WTC11 (cell line): ENCODE data around the gene OR4P4. TPM values are rescaled to one million over a fixed set of nuclear protein-coding genes. Genes with fewer than 3 reads are reported as not detected.

Source experiments
- ATAC-seq: fragments of 200-7000 bp; cut with Tn5 transposase; 2 replicates; pipeline ENCODE4 v1.10.0; 2021; ENCODE audit warnings: mild to moderate bottlenecking, moderate library complexity
- CTCF ChIA-PET: fragments of 300-600 bp; sonication (Branson Sonifier 250); formaldehyde crosslinking; loops from one replicate; lab custom pipeline; 2021; ENCODE audit warnings: antibody characterized with exemption; lab: Charles Lee
- POLR2A ChIA-PET: fragments of 350-600 bp; sonication (Branson Sonifier 250); formaldehyde crosslinking; loops from one replicate; lab custom pipeline; 2021; ENCODE audit warnings: antibody characterized with exemption; lab: Charles Lee
- DNase-seq: peaks from one replicate; pipeline ENCODE4 v3.0.0; 2021; ENCODE audit warnings: low spot score
- H3K27ac Mint-ChIP-seq: 2 replicates; pipeline ENCODE4 v1.8.0; 2021; ENCODE audit warnings: mixed read lengths
- H3K27me3 Mint-ChIP-seq: 2 replicates; pipeline ENCODE4 v1.8.0; 2021; ENCODE audit warnings: low read depth, mild to moderate bottlenecking, moderate library complexity, mixed read lengths
- H3K36me3 Mint-ChIP-seq: 2 replicates; pipeline ENCODE4 v1.8.0; 2021; ENCODE audit warnings: mixed read lengths
- H3K4me1 Mint-ChIP-seq: 2 replicates; pipeline ENCODE4 v1.8.0; 2022; ENCODE audit warnings: mixed read lengths
- H3K4me3 Mint-ChIP-seq: 2 replicates; pipeline ENCODE4 v1.8.0; 2021; ENCODE audit warnings: mild to moderate bottlenecking, moderate library complexity, mixed read lengths
- H3K9me3 Mint-ChIP-seq: 2 replicates; pipeline ENCODE4 v1.8.0; 2021; ENCODE audit warnings: mixed read lengths
- CTCF ChIP-seq: fragments of 200-600 bp; IDR thresholded peaks from 2 replicates; pipeline ENCODE4 v1.8.0; 2022; ENCODE audit warnings: antibody characterized with exemption
- ELF4 ChIP-seq: sonication (generic); formaldehyde crosslinking; IDR thresholded peaks from 2 replicates; pipeline ENCODE4 v1.8.1; 2022; ENCODE audit warnings: low read depth, mild to moderate bottlenecking, moderate library complexity, missing genetic modification reagents
- FOXP1 ChIP-seq: sonication (generic); formaldehyde crosslinking; IDR thresholded peaks from 2 replicates; pipeline ENCODE4 v1.8.0; 2022; ENCODE audit warnings: missing genetic modification reagents, mild to moderate bottlenecking, moderate library complexity, borderline replicate concordance
- IRF2 ChIP-seq: sonication (generic); formaldehyde crosslinking; IDR thresholded peaks from 2 replicates; pipeline ENCODE4 v1.8.0; 2022; ENCODE audit warnings: low read depth, missing genetic modification reagents, borderline replicate concordance
- KAT7 ChIP-seq: sonication (generic); formaldehyde crosslinking; IDR thresholded peaks from 2 replicates; pipeline ENCODE4 v1.8.1; 2023; ENCODE audit warnings: missing genetic modification reagents, mild to moderate bottlenecking, borderline replicate concordance
- MAX ChIP-seq: sonication (generic); formaldehyde crosslinking; IDR thresholded peaks from 2 replicates; pipeline ENCODE4 v1.8.0; 2022; ENCODE audit warnings: mild to moderate bottlenecking, missing genetic modification reagents
- NR1H2 ChIP-seq: sonication (generic); formaldehyde crosslinking; IDR thresholded peaks from 2 replicates; pipeline ENCODE4 v1.9.0; 2021; ENCODE audit warnings: mild to moderate bottlenecking, moderate library complexity, missing genetic modification reagents
- OVOL2 ChIP-seq: fragments of 250-450 bp; sonication (Bioruptor Pico); IDR thresholded peaks from 2 replicates; pipeline ENCODE4 v1.9.0; 2021; ENCODE audit warnings: mild to moderate bottlenecking, borderline replicate concordance
- ZNF281 ChIP-seq: sonication (generic); formaldehyde crosslinking; IDR thresholded peaks from 2 replicates; pipeline ENCODE4 v1.8.0; 2023; ENCODE audit warnings: mild to moderate bottlenecking, missing genetic modification reagents
- ZNF416 ChIP-seq: fragments of 250-450 bp; sonication (Bioruptor Pico); IDR thresholded peaks from 2 replicates; pipeline ENCODE4 v1.9.0; 2021; ENCODE audit warnings: mild to moderate bottlenecking, inconsistent platforms
- total RNA-seq: library from RNA; stranded (reverse); gene quantifications from 3 replicates; pipeline ENCODE4 v1.2.3, GENCODE V29; 2021
- TF ChIP-seq, protein P1 (sequence below): sonication (generic); formaldehyde crosslinking; conservative IDR thresholded peaks from 2 replicates; pipeline ENCODE4 v1.8.1; 2023; ENCODE audit warnings: mild to moderate bottlenecking, low read depth, missing genetic modification reagents, moderate library complexity
- TF ChIP-seq, protein P2 (sequence below): sonication (generic); formaldehyde crosslinking; IDR thresholded peaks from 2 replicates; pipeline ENCODE4 v1.8.1; 2022; ENCODE audit warnings: low read depth, missing genetic modification reagents, borderline replicate concordance
- TF ChIP-seq, protein P3 (sequence below): fragments of 250-450 bp; sonication (Bioruptor Pico); IDR thresholded peaks from 2 replicates; pipeline ENCODE4 v1.8.0; 2021; ENCODE audit warnings: mild to moderate bottlenecking
- TF ChIP-seq, protein P4 (sequence below): sonication (generic); formaldehyde crosslinking; IDR thresholded peaks from 2 replicates; pipeline ENCODE4 v1.8.0; 2023; ENCODE audit warnings: missing genetic modification reagents

The OR4P4 gene
- total RNA-seq, 1 experiment from 2014 or later = not detected

DNA sequence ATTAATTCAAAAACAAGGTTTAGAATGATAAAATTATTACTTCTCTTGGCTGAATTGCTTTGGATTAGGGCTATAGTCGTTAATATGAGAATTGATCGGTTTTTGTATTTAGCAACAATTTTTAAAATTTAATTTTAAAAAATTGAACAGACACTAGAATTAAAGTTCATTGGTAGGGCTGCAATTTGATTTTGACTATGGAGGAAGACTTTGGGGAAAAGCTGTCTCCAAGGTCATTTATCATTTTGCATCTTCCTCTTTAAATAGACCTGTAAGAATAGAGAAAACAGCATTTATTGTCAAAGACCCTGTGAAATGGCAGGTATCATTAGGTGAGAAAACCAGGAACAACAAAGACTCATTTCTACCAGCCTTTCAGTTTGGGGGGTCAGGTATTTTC lies 13.1 kb downstream of the OR4P4 start, which contains the start of gene OR4S2 (continued):
- TF ChIP-seq CTCF = no peak
- no peak for TF ChIP-seq MAX (CRISPR knock-in tag)
- TF ChIP-seq OVOL2 (CRISPR knock-in tag) = no peak
- TF ChIP-seq ZNF416 (CRISPR knock-in tag) = no peak
- TF ChIP-seq, protein P1, sequence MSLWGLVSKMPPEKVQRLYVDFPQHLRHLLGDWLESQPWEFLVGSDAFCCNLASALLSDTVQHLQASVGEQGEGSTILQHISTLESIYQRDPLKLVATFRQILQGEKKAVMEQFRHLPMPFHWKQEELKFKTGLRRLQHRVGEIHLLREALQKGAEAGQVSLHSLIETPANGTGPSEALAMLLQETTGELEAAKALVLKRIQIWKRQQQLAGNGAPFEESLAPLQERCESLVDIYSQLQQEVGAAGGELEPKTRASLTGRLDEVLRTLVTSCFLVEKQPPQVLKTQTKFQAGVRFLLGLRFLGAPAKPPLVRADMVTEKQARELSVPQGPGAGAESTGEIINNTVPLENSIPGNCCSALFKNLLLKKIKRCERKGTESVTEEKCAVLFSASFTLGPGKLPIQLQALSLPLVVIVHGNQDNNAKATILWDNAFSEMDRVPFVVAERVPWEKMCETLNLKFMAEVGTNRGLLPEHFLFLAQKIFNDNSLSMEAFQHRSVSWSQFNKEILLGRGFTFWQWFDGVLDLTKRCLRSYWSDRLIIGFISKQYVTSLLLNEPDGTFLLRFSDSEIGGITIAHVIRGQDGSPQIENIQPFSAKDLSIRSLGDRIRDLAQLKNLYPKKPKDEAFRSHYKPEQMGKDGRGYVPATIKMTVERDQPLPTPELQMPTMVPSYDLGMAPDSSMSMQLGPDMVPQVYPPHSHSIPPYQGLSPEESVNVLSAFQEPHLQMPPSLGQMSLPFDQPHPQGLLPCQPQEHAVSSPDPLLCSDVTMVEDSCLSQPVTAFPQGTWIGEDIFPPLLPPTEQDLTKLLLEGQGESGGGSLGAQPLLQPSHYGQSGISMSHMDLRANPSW = no peak
- TF ChIP-seq FOXP1 = no peak
- no peak for TF ChIP-seq ELF4 (CRISPR knock-in tag)

GRCh38 chr11:55652560-55652959 lies 17.6 kb downstream of the OR4P4 start:
- no peak overlapping the region for H3K27ac Mint-ChIP-seq
- H3K4me1 Mint-ChIP-seq = no peaks in the 10 kb centered on the region
- DNase-seq (no peak), ATAC-seq (no peak)
- TF ChIP-seq KAT7 (CRISPR knock-in tag) = no peak
- TF ChIP-seq, protein P2, sequence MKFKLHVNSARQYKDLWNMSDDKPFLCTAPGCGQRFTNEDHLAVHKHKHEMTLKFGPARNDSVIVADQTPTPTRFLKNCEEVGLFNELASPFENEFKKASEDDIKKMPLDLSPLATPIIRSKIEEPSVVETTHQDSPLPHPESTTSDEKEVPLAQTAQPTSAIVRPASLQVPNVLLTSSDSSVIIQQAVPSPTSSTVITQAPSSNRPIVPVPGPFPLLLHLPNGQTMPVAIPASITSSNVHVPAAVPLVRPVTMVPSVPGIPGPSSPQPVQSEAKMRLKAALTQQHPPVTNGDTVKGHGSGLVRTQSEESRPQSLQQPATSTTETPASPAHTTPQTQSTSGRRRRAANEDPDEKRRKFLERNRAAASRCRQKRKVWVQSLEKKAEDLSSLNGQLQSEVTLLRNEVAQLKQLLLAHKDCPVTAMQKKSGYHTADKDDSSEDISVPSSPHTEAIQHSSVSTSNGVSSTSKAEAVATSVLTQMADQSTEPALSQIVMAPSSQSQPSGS (CRISPR knock-in tag) = no peak
- TF ChIP-seq, protein P3, sequence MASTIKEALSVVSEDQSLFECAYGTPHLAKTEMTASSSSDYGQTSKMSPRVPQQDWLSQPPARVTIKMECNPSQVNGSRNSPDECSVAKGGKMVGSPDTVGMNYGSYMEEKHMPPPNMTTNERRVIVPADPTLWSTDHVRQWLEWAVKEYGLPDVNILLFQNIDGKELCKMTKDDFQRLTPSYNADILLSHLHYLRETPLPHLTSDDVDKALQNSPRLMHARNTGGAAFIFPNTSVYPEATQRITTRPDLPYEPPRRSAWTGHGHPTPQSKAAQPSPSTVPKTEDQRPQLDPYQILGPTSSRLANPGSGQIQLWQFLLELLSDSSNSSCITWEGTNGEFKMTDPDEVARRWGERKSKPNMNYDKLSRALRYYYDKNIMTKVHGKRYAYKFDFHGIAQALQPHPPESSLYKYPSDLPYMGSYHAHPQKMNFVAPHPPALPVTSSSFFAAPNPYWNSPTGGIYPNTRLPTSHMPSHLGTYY = no peak
- TF ChIP-seq, protein P4, sequence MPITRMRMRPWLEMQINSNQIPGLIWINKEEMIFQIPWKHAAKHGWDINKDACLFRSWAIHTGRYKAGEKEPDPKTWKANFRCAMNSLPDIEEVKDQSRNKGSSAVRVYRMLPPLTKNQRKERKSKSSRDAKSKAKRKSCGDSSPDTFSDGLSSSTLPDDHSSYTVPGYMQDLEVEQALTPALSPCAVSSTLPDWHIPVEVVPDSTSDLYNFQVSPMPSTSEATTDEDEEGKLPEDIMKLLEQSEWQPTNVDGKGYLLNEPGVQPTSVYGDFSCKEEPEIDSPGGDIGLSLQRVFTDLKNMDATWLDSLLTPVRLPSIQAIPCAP (CRISPR knock-in tag) = no peak
- CTCF ChIA-PET = no interaction called here
- peaks cover 15% of the 10 kb centered on the region for H3K27me3 Mint-ChIP-seq
- POLR2A ChIA-PET = no interaction called here
- peaks cover 78% of the 10 kb centered on the region for H3K9me3 Mint-ChIP-seq
- peaks cover 66% of the 10 kb centered on the region for H3K36me3 Mint-ChIP-seq
- no peak overlapping the region for H3K4me3 Mint-ChIP-seq

- peaks cover 78% of the 10 kb centered on the region for H3K9me3 Mint-ChIP-seq
- no peak overlapping the region for H3K27ac Mint-ChIP-seq
- TF ChIP-seq OVOL2 (CRISPR knock-in tag) (no peak), ZNF416 (CRISPR knock-in tag) (no peak), NR1H2 (CRISPR knock-in tag) (no peak), ZNF281 (CRISPR knock-in tag) (no peak), IRF2 (CRISPR knock-in tag) (no peak)
These were observed 20.2 kb downstream of the OR4P4 start for GRCh38 chr11:55655096-55655495.

More at GRCh38 chr11:55655096-55655495, 20.2 kb downstream of the OR4P4 start:
- ChIA-PET POLR2A (no interaction called here), CTCF (no interaction called here)
- Mint-ChIP-seq H3K4me1 (no peaks in the 10 kb centered on the region), H3K27me3 (peaks cover 9% of the 10 kb centered on the region), H3K4me3 (no peak overlapping the region), H3K36me3 (peaks cover 61% of the 10 kb centered on the region)
- DNase-seq (no peak), ATAC-seq (no peak)
